HG03139 (cell line): ENCODE measurements around the gene CDH6.

Experiments used
- ATAC-seq: cut with Tn5 transposase; IDR thresholded peaks from one replicate; pipeline ENCODE4 v1.9.1; 2021; ENCODE audit not compliant: unreplicated experiment

CDH6 gene

DNA sequence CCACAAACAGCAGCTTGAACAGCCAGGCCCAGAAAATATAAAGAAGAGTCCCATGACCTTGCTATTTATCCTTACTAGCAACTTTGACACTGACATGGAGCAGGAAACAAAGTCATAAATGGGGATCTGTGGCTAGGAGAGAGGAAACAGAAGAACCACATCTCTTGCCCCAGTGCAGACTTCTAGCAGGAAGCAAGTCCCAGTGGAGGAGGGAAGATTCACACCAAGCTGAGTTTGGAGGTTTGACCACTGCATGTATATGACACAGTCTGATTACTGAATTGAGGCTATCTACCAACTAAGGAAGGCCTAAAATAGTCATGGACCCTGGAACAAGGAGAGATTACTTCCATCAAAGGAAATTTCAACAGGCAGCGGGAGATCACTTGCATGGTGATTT lies 51.4 kb downstream of the CDH6 start:
- ATAC-seq = no peak

DNA sequence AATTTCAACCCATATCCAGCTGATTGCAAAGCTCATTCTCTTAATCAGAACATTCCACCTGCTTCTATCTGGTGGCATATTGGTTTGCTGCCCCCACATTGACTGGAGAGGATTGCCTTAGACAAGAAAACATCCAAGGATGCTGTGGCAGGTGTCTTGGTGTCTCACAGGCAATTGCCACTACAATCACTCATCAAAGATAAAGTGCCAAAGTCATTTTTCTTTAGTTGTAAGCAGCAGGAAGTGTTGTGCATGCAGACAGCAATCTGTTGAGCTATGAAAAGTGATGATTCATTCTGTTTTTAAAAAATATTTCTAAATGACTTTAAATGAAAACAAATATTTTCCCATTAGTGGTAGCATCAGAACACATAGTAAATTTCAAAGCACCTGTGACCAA lies 53.9 kb downstream of the CDH6 start:
- no peak for ATAC-seq

DNA sequence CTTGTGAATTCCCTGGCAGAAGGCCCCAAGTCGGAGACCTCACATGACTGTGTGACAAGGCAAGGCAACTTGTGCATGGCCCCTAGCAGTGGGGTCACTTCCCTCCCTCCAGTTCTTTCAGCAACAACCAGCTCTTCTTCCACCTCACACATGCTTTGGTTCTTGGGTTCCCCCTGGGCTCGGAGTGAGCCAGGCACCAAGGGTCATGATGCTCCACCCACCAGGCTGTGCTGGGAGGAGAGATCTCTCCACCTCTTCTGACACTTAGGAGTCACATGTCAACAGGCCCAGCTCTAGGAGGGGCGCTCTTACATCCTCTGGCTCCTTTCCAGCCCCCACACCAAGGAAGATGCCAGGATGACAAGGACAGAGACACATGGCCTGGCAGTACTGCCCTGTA lies 56.7 kb downstream of the CDH6 start:
- ATAC-seq = no peak

DNA sequence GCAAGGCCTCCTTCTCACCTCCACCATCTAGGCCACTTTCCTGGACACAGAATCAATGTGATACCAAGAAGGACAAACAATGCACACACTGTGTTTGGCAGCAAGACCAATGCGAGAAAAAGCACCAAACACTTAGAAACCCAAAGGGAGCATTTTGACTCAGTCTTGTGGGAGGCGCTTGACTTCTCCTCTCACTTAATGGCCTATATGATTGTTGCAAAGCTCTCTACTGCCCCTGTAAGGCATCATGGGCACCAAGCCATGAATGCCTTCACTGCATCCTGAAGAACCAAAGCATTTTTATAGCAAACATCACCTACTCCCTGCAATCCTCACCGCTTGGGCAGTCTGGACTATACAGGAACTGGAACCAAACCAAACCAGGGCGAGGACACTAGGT lies 57.5 kb downstream of the CDH6 start:
- ATAC-seq = no peak

DNA sequence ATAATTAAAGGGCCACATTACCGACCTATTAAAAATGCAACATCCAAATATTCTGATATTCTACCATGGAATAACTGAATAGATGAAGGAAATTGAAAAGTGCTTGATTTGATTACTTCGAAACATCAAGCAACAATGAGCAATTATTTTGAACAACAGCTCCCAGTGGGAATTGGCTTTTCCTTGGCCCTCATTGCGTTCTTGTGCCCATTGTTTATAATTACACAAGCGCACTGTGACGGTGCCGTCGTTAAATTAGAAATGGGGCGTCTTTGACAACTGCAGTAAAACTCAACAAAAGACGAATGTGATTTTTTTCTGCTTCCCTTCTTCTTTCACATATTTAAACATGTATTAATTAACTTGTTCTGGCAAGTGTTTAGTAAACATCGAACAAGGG lies 61.6 kb downstream of the CDH6 start:
- no peak for ATAC-seq

DNA sequence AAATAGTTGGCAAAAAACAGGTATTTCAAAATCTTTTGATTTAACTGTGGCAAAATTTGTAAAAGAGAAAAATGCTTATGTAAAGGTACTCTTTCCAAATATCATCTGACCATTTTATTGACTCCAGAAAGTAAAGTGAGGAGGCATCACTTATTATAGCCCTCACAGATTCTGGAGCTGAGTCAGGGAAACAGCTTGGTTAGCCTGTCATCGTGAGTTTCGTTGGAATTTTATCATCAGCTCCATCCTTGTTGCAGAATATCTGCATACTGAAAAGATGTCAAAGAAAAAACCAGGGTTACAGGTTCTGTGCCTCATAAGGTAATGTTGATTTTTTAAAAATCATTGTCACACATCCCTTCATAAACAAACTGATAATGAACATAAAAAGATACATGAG lies 74.8 kb downstream of the CDH6 start:
- ATAC-seq = no peak

DNA sequence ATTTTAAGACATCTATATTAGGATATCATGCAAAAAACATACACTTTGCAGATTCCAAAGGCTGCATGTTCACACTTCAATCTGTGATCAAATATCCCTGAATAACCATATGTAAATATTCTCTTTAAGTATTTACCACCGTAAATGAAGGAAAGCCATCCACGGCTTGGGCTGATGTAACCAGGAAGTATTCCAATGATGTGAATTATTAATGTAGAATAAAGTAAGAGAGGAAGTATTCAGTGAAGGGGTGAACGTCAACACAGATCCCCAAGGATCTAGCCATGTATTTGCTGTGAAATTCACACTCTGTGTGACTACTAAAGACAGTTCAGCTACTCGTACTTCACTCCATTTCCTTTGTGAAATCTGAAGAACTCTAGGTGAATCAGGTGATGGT lies 75.2 kb downstream of the CDH6 start:
- ATAC-seq = no peak

DNA sequence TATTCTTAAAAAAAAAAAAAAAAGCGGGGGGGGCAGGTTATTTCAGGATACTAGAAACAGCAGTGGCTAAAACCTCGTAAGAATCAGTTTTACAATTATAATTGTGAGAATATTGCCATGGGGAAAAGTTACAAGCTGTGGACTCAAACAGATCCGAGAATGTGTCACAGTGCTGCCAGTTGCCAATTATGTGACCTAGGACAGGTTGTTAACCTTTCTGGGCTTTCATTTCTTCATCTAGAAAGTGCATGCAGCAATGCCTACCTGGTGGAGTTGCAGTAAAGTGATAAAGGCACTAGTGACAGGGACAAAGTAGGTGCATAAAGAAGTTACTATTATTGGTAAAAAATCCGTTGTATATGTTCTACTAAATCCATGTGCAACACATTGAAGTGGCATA lies 75.8 kb downstream of the CDH6 start:
- no peak for ATAC-seq

DNA sequence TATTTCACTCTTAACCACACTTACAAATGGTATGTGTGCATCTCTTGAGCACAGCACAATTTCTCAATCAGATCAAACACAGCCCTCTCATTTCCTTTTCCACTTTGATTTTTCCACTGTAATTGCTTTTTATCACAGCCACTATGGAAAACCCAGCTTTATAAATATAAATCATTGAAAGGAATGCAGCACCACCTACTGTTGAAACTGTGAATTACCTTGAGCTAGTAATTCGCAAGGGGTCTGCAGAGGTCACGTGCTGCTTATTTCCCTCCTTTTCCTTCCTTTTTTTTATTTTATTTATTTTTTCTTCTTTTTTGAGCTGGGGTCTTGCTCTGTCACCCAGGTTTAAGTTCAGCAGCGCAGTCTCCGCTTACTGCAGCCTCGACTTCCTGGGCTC lies 76.9 kb downstream of the CDH6 start:
- ATAC-seq = no peak

DNA sequence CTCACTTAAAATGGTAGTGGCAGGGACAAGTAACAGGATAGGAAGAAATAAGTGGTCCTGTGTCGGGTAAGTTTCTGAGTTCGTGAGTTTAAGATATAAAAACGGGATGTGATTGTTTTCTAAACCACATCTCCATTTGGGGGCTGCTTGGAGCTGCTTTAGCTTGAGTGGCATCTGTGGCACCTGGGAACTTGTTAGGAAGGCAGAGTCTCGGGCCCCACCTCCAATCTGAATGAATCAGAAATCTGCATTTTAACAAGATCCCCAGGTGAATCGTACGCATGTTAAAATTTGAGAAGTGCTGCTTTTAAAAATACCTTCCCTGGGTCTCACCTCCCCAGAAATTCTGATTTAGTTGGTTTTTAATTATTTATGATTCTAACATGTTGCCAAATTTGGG lies 78.1 kb downstream of the CDH6 start:
- no peak for ATAC-seq

DNA sequence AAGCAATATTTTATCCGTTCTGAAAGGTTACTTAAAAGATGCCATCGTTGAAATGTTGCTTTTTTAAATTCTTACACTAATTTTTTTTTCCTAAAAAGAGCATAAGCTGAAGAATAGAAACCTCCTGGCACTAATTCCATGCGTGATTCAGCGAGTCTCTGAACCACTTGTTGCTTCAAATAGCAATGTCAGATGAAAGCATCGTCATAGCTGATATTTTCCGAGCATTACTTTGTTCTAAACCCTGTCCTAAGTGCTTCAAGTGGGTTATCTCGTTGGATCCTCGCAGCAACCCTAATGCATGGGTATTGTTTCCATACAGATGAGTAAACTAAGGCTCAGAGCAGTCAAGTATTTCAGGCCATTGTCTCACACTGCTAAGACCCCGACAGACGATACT lies 79.7 kb downstream of the CDH6 start:
- no peak for ATAC-seq

DNA sequence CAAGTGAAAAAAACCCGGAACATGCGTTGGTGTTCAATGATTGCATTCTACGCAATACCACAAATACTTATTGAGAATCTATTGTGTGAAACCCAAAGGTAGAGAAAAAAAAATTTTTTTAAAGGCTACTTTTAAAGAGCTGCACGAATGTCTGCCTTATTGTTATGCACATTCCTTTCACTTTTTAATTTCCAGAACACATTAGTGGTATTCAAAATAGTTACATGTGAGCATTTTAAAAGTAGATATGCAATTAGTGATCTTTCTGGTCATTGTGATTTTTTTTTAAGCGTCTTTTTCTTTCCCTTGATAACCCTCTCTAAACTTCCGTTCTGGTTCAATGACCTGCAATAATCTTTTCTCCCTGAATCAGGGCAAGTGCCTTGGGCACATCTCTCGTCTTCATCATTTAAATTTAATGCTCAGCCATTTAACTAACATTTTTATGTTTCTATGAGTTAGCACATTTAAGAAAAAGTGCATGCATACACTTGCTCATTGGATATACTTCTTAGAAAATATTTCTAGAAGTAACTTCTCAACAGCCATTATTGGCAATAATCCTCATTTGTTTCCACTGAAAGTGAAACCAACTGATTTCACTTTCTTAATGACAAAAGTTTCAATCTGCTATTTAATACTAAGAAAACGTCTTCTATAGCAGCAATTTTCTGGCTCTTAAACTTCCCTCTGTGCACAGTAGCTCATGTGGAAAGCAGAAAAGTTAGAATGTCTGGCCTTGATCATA lies 80.3 kb downstream of the CDH6 start:
- ATAC-seq = no peak

DNA sequence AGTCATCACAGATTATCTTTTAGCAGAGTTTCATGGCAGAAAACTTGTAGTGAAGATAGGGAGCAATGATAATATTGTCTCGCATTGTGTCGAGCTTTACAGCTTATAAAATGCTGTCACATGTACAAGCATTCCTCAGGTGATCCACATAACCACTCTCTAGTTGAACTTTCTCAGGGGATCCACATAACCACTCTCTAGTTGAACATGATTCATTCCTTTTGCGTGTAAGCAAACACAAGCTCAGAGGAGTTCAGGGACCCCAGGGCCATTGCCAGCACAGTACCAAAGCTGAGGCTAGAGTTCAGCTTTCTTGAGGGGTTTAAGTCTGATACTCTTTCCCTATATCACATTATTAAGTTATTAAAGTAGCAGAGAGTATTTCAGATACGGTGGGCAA lies 86.7 kb downstream of the CDH6 start:
- no peak for ATAC-seq

DNA sequence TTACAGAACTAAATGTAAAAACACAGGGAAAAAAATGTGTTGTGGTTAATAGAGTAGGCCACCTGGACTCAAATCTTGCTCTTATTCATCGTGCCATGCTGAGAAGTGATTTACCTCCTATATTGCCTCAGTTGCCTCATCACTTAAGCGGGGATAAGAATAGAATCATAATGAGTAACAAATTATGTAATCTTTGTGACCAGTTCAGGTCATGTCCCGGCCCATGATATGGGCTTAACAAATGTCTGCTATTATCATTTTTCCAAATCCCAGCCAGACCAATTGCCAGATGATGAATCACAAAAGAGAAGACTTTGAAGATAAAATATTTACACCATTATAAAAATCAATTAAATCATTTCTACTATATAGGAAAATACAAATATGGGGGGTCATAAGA lies 89.8 kb downstream of the CDH6 start:
- ATAC-seq = no peak

DNA sequence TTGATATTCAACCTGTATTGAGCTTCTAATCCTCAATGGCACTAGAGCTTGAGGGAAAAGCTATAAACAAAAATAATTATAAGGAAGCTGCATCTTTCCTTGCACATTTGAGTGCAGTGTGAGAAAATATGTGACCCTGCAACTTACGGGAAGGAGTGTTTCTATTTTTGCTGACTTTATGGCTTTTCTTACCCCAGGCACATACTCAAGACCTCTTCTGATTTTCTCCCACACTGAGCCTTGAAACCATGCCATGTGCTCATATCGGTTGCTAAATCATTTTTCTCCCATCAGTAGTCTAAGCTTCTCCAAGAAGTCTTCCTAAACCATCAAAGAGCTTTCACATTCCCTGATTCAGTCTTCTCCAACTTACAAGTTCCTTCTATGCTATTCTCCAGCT lies 91.5 kb downstream of the CDH6 start:
- no peak for ATAC-seq

DNA sequence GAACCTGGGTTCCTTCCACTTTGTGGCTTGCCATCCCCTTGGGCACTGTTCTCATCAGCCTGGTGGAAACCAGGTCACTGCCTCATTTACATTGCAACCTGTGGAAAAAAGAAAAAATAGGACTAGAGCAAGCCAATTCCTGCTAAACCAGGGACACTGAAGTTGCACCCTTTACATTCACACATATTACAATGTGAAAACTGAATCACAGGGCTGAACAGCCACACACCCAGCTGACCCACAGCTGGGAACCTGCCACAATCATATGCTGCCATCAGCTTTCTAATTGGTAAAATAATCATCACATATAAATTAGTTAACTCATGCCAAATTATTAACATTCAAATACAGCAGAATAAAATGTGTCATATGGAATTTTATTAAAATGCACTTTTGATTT lies 94.5 kb downstream of the CDH6 start:
- no peak for ATAC-seq

DNA sequence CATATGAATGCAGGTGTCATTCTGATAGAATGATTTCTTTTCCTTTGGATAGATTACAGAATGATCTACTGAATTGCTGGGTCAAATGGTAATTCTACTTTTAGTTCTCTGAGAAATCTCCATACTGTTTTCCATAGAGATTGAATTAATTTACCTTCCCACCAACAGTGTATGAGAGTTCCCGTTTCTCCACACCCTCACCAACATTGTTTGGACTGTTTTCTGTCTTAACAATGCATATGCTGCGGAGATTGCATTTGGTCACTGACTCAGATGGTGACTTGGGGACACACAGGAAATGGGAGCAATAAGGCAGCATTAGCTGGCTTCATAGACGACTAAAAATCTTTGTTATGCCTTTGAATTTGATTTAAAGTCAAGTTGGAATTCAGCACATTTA lies 95.9 kb downstream of the CDH6 start:
- ATAC-seq = no peak

DNA sequence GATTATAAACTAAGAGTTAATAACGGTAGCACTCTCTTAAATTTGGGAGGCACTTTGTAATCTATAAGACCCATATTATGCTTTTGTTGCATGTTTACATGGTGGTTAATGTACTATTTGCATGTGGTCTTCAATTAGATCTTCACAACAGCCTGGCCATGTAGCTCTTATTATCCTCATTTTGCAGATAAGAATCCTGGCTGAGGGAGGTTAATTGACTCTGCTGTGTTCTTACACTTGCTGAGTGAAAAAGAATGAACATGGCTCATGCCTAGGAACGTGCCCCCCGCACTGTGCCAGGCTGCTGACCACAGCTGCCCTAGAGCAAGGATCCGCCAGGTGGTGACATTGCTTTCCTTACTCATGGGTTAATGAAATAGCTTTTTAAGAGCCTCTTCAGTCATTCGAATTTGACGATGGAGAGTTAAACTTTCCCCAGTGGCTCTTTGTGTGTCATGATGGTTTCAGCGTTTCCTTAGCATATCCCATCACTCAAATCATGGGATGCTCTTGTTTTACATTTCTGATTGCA lies 97.9 kb downstream of the CDH6 start:
- ATAC-seq = no peak

DNA sequence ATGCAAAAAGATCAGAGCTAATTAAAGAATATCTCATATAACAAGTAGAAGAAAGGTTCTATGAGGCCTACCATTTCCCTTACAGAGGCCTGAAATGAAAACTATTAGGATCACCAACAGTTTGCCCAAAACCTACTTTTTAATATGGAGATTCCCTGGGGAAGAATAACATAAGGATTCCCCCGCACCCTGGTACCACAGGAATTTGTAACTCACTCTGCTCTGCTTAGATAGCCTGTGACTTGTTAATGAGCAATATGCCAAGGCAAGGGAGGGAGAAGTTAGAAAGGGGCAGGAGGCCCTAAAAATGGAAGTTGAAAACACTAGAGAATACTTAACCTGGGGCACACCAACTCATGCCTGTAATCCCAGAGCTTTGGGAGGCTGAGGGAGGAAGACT lies 107.0 kb downstream of the CDH6 start:
- no peak for ATAC-seq

DNA sequence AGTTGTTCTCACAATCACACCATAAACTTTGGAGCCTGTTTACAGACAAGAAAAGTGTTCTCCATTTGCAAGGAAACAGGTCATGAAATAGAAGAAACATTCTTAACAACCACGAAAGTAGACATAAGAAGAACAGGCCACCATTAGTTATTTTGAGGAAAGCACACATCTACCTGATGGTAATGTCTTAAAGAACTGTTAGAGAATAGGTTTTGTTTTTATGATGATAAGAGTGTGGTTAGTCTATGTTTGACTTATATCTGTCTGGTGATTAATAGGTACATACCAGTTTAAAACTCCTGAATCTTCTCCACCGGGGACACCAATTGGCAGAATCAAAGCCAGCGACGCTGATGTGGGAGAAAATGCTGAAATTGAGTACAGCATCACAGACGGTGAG lies 108.3 kb downstream of the CDH6 start:
- no peak for ATAC-seq

DNA sequence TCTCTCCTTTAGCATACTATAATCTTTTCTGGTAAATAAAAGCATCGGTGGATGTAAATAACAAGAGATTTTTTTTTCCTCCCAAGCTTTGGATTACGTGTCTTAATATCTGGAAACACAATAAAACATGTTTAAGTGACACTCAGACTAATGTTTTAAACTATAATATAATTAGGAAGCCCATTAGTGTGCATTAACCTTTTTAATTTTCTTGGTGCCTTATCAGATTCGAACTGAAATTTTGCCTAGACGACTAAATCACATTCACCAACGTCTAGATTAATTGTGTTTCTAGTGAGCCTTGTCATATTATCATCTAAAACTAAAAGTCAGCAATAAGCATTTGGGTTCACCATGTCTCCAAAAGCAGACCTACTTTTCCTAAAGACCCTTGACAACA lies 110.2 kb downstream of the CDH6 start:
- no peak for ATAC-seq

DNA sequence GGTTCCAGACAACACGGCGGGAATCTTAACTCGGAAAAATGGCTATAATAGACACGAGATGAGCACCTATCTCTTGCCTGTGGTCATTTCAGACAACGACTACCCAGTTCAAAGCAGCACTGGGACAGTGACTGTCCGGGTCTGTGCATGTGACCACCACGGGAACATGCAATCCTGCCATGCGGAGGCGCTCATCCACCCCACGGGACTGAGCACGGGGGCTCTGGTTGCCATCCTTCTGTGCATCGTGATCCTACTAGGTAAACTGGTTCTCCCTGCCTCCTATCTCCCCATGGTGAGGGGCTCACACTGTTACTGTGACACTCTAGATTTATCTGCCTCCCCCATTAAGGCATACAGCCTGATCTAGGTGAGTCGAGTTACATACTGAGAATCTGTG lies 124.2 kb downstream of the CDH6 start:
- ATAC-seq = no peak

DNA sequence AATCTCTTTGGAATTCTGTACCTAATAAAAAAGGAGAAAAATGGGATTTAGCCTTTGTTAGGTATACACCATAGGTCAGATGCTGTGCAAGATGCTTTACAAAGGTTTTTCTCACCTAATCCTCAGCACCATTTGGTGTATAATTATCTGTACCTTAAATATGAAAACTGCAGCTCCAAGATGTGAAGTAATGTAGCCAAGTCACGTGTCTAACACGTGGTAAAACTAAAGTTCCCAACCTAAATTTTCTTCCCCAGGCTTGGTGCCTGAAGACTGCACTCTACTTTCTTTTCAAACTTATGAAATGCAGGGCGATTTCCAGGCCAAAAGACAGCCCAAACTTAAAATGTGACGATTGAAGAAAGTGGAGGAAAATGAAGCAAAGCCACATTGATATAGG lies 125.8 kb downstream of the CDH6 start:
- ATAC-seq = no peak
